Spinal cord (tissue), 10 donors: ENCODE data around the gene NDFIP1. TPM values are rescaled to one million over a fixed set of nuclear protein-coding genes. Genes with fewer than 3 reads are reported as not detected.

ENCODE experiments used
- DNase-seq, 6 donors: peaks; one replicate each; pipeline versions ENCODE4 v3.0.0 to v3.0.0-alpha.2; 2013 to 2015; ENCODE audit warnings: low spot score in 6 of 6, low read depth in 4 of 6
- H3K27ac ChIP-seq: one replicate; pipeline ENCODE4 v1.5.1; 2013; ENCODE audit warnings: low read depth, low read length, control low read depth
- H3K27me3 ChIP-seq: one replicate; pipeline ENCODE4 v1.6.1; 2013; ENCODE audit warnings: low read length; ENCODE audit not compliant: control insufficient read depth, insufficient read depth
- H3K36me3 ChIP-seq: one replicate; pipeline ENCODE4 v1.6.1; 2013; ENCODE audit warnings: low read length; ENCODE audit not compliant: control insufficient read depth, insufficient read depth
- H3K4me1 ChIP-seq: one replicate; pipeline ENCODE4 v1.6.1; 2013; ENCODE audit warnings: low read length; ENCODE audit not compliant: control insufficient read depth, insufficient read depth
- H3K4me3 ChIP-seq: one replicate; pipeline ENCODE4 v1.5.1; 2013; ENCODE audit warnings: low read depth, low read length, control low read depth
- H3K9me3 ChIP-seq: one replicate; pipeline ENCODE4 v1.6.1; 2013; ENCODE audit warnings: low read length; ENCODE audit not compliant: control insufficient read depth, insufficient read depth
- WGBS: methylation state at CpG from one replicate; pipeline ENCODE4 v1.1.5; 2013; ENCODE audit warnings: missing lambda C conversion rate; ENCODE audit not compliant: insufficient coverage; 5-methylcytosine and 5-hydroxymethylcytosine counted together
- long read RNA-seq, 4 donors: transcript quantifications; one replicate each; lab custom pipeline, GENCODE V29; 2026
- polyA plus RNA-seq, 2 donors: library from polyadenylated mRNA; unstranded; fragments of 120-200 nt; gene quantifications; one replicate each; pipeline ENCODE4 v1.2.1, GENCODE V29; 2013; ENCODE audit not compliant: insufficient read length in 2 of 2
- total RNA-seq, 2 donors: library from RNA; depleted of rRNA in 1 of 2; stranded (reverse); fragments of 120-200 nt in 1 of 2; fragments of >200 nt in 1 of 2; gene quantifications; one replicate each; pipeline versions ENCODE4 v1.2.3 to v1.2.4, GENCODE V29; 2013 to 2014
- donor health status: healthy.

The NDFIP1 gene, protein sequence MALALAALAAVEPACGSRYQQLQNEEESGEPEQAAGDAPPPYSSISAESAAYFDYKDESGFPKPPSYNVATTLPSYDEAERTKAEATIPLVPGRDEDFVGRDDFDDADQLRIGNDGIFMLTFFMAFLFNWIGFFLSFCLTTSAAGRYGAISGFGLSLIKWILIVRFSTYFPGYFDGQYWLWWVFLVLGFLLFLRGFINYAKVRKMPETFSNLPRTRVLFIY
- total RNA-seq (100 to 1,000 TPM in 1 of 2 donors, 10 to 100 TPM in 1; 86.0 to 215 TPM), polyA plus RNA-seq (100 to 1,000 TPM; 247 to 279 TPM)
- long read RNA-seq, donor 1, full-length matches to known transcripts = 187 of 461 reads
- long read RNA-seq, donor 1, partial matches to known transcripts = 268 of 461 reads
- long read RNA-seq, donor 1, other reads (novel, unspliced or antisense) = 6 of 461 reads
- long read RNA-seq, donor 2, full-length matches to known transcripts = 58 of 122 reads
- long read RNA-seq, donor 2, partial matches to known transcripts = 64 of 122 reads
- long read RNA-seq, donor 2, other reads (novel, unspliced or antisense) = 0 of 122 reads
- long read RNA-seq, donor 3, full-length matches to known transcripts = 97 of 165 reads
- long read RNA-seq, donor 3, partial matches to known transcripts = 68 of 165 reads
- long read RNA-seq, donor 3, other reads (novel, unspliced or antisense) = 0 of 165 reads
- long read RNA-seq, donor 4, full-length matches to known transcripts = 69 of 138 reads
- long read RNA-seq, donor 4, partial matches to known transcripts = 69 of 138 reads
- long read RNA-seq, donor 4, other reads (novel, unspliced or antisense) = 0 of 138 reads

- Histone ChIP-seq H3K36me3 (no peaks in the 10 kb centered on the region), H3K4me1 (peaks cover 5% of the 10 kb centered on the region), H3K27me3 (no peaks in the 10 kb centered on the region), H3K4me3 (peak within 1 kb of the TSS; percentile 83), H3K9me3 (no peaks in the 10 kb centered on the region), H3K27ac (peak within 1 kb of the TSS; percentile 95)
- under 1% methylated on average over 102 of the region's 103 CpGs for WGBS
- peak; percentile 41 to 94 (median 72) for DNase-seq
Measured at GRCh38 chr5:142108432-142109330, at the start of gene NDFIP1. Gene NDFIP1 (plus strand): TSS chr5:142108779. CDS start chr5:142108975, 196 bp downstream.

GRCh38 chr5:142059304-142059940 is 49.2 kb upstream of the NDFIP1 start:
- H3K4me3 ChIP-seq = no peak overlapping the region
- no peaks in the 10 kb centered on the region for H3K27me3 ChIP-seq
- no peaks in the 10 kb centered on the region for H3K9me3 ChIP-seq
- H3K36me3 ChIP-seq = no peaks in the 10 kb centered on the region
- H3K27ac ChIP-seq = no peak overlapping the region
- WGBS = no CpG with 5 or more reads among the region's 1 CpG
- DNase-seq = peak in 2 of 6 donors; percentile 14 to 54
- peaks cover 40% of the 10 kb centered on the region for H3K4me1 ChIP-seq

- Histone ChIP-seq H3K36me3 (no peaks in the 10 kb centered on the region), H3K4me1 (peaks cover 44% of the 10 kb centered on the region), H3K27ac (peak overlapping the region; percentile 93), H3K9me3 (no peaks in the 10 kb centered on the region), H3K27me3 (no peaks in the 10 kb centered on the region), H3K4me3 (peak overlapping the region; percentile 29)
- WGBS = 20% methylated on average over 1 of the region's 4 CpGs
- DNase-seq = no peak
Measured at GRCh38 chr5:142063376-142063775, 45.2 kb upstream of the NDFIP1 start.

GRCh38 chr5:142063878-142064331 is 44.7 kb upstream of the NDFIP1 start:
- H3K9me3 ChIP-seq = no peaks in the 10 kb centered on the region
- peak; percentile 90 to 99 (median 94) for DNase-seq
- H3K27ac ChIP-seq = peak overlapping the region; percentile 93
- H3K4me1 ChIP-seq = peaks cover 43% of the 10 kb centered on the region
- H3K4me3 ChIP-seq = peak overlapping the region; percentile 29
- no peaks in the 10 kb centered on the region for H3K36me3 ChIP-seq
- whole genome bisulfite sequencing = 2% methylated on average over 10 of the region's 10 CpGs
- no peaks in the 10 kb centered on the region for H3K27me3 ChIP-seq

DNA sequence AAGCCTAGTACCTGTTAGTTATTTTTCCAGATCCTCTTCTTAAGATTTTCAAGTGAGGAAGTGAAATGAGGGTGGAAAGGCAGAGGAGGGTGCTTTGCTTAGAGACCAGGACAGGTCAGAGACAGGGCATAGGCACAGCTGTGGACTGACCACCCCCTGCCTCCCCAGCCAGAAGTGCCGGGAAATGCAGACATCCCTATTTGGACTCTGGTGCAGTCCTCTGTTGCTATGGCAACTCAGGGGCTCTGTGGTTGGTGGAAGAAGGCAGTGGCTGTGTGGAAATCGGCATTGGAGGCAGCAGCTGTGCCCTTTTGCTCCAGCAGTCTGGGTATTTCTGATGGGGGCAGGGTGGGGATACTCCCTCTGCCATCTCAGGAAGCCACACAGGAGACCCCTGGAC is 43.3 kb upstream of the NDFIP1 start:
- Histone ChIP-seq H3K27ac (peak overlapping the region; percentile 93), H3K9me3 (no peaks in the 10 kb centered on the region), H3K36me3 (no peaks in the 10 kb centered on the region), H3K4me1 (peaks cover 43% of the 10 kb centered on the region), H3K4me3 (no peak overlapping the region), H3K27me3 (no peaks in the 10 kb centered on the region)
- WGBS = no CpG with 5 or more reads among the region's 2 CpGs
- DNase-seq = peak; percentile 70 to 97 (median 81)

DNA sequence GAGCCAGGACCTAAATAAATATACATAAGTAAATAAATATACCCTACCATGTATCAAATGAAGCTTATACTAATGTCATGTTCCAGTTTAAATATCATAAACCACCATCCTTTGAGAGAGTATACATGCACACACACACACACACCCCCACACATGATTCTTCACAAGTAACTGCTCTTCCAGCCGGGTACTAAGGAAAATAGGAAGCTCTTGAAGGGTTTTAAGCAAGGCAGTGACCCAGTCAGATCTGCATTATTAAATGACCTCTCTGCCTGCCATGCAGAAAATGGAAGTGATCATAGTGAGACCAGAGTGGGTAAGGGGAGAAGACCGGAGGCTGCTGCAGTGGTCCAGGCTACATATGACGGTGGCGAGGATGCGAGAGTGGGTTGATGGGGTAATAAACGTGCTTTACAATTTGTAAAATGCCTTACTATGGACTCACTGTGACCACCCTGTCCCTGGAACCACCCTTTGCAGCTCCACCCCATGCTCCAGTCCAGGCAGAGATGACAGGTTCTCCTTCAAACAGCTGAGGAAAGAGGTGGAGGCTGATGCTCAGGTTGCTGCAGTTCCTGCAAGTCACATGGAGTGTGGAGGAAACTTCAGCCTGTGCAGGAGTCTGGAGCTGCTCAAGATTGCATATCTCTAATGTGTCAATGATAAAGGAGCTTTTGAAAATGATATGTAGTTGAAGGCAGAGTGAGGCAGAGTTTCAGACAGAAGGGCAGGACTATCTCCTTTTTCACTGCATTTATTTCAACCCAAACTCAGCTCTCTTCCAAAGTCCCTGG is 38.8 kb upstream of the NDFIP1 start:
- Histone ChIP-seq H3K27me3 (no peaks in the 10 kb centered on the region), H3K9me3 (no peaks in the 10 kb centered on the region), H3K4me1 (peaks cover 16% of the 10 kb centered on the region), H3K36me3 (no peaks in the 10 kb centered on the region), H3K27ac (no peak overlapping the region), H3K4me3 (no peak overlapping the region)
- no peak for DNase-seq
- 89% methylated on average over 3 of the region's 6 CpGs for WGBS

DNA sequence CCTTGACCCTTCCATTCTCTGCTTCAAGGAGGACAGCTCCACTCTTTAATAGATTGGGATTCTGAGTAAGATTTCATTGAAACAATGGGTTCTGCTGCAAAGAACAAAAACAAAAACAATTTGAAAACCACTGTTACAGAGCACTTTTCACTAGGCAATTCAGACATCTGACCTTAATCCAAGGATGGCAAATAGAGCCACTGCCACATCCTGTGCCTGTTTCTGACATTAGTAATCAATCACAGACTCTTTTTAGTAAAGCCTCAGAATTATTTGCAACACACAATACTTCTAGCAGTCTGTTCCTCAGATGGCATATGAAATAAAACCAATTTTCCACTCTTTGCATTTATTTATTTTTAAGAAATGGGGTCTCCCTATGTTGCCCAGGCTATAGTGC is 37.8 kb upstream of the NDFIP1 start:
- Histone ChIP-seq H3K36me3 (no peaks in the 10 kb centered on the region), H3K27ac (no peak overlapping the region), H3K4me1 (peaks cover 7% of the 10 kb centered on the region), H3K4me3 (no peak overlapping the region), H3K9me3 (no peaks in the 10 kb centered on the region), H3K27me3 (no peaks in the 10 kb centered on the region)
- DNase-seq = no peak

GRCh38 chr5:142072488-142072887 is 36.1 kb upstream of the NDFIP1 start:
- Histone ChIP-seq H3K27ac (no peak overlapping the region), H3K9me3 (no peaks in the 10 kb centered on the region), H3K36me3 (no peaks in the 10 kb centered on the region), H3K27me3 (no peaks in the 10 kb centered on the region), H3K4me1 (no peaks in the 10 kb centered on the region), H3K4me3 (no peak overlapping the region)
- no peak for DNase-seq
- WGBS = no CpG with 5 or more reads among the region's 3 CpGs
